ENCODE results near the gene MBD3L3. TPM values are rescaled to one million over a fixed set of nuclear protein-coding genes. Genes with fewer than 3 reads are reported as not detected.
"Not testable (repeated sequence)": the region's sequence is repeated elsewhere in the genome, so short reads cannot be mapped to it uniquely, and the experiment has no call there.

MBD3L3 gene
- total and polyA plus RNA-seq, 2 of the 4 experiments (the other 2 are of a cell fraction), result not detected

DNA sequence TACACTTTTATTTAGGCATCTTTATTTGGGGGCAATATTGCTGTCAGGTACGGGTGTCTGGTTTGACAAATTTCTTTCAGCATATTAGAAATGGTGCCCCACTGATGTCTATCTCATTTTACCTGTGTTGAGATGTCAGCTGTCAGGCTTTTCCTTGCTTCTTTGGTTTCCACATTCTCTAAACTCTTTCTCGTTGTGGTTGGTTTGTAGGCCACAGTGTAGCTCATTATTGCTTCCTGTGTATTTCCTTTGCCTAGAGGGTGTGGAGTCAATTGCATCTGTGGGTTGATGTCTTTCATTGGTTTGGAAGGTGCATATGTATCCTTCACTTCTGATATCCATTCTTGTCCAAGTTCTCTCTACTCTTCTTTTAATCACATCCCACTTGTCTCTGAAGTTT, 1.5 kb upstream of the MBD3L3 start:
- CTCF ChIA-PET; ATAC-seq (ENCODE audit: low read depth); H3K4me2 ChIP-seq (ENCODE audit: low read depth, low read length); H2BK5ac ChIP-seq (ENCODE audit: low read depth, low read length, poor library complexity, severe bottlenecking); H3K9me3 ChIP-seq (ENCODE audit: control insufficient read depth, insufficient read depth, low read length); H3K79me1 ChIP-seq (ENCODE audit: low read depth in 1 of 2, low read length in 2 of 2); H4K91ac ChIP-seq (ENCODE audit: insufficient read depth, low read depth, low read length); DNase-seq; BruUV-seq (replicated peaks); H2BK120ac ChIP-seq (ENCODE audit: low read depth, low read length); H4K5ac ChIP-seq (ENCODE audit: low read depth, low read length); H2BK20ac ChIP-seq (ENCODE audit: low read depth, low read length); H3K9me1 ChIP-seq (ENCODE audit: insufficient read depth, low read length); H3K14ac ChIP-seq (replicated peaks; ENCODE audit: low read depth, low read length); in situ Hi-C loops (cut with MboI; ENCODE audit: low sequenced_read_pairs); H3K36me3 ChIP-seq (ENCODE audit: control insufficient read depth, insufficient read depth, low read length); H3K4me1 ChIP-seq (ENCODE audit: control insufficient read depth, insufficient read depth, low read length); H3K4me3 ChIP-seq (ENCODE audit: insufficient read depth, low read depth, low read length); H2AFZ ChIP-seq (replicated peaks; ENCODE audit: low read length, poor library complexity); dilution Hi-C loops (cut with HindIII; ENCODE audit: low sequenced_read_pairs, unreplicated experiment); H3K23ac ChIP-seq (ENCODE audit: low read depth, low read length); H2BK15ac ChIP-seq (ENCODE audit: low read depth, low read length); H2AK9ac ChIP-seq (replicated peaks; ENCODE audit: low read depth, low read length, poor library complexity); H3K56ac ChIP-seq (ENCODE audit: extremely low read depth, insufficient read depth, low read length); H4K8ac ChIP-seq (ENCODE audit: low read depth in 2 of 2, low read length in 2 of 2); H3K9ac ChIP-seq (ENCODE audit: low read depth, low read length); H4K20me1 ChIP-seq (ENCODE audit: insufficient read depth, low read length); H3K4ac ChIP-seq (ENCODE audit: low read depth, low read length); H3K27ac ChIP-seq (ENCODE audit: insufficient read depth, low read length); H3K27me3 ChIP-seq (ENCODE audit: control insufficient read depth, insufficient read depth, low read length); H2AK5ac ChIP-seq (ENCODE audit: low read depth, low read length); H3K18ac ChIP-seq (ENCODE audit: low read depth, low read length); POLR2A ChIA-PET (ENCODE audit: unreplicated experiment): not testable (repeated sequence)
- intact Hi-C loops (cut with micrococcal nuclease), result loop anchor here (10.0 kb wide), 1 partner anchor 325 kb away; the partner anchor contains the start of genes GPR108 and TRIP10
- no CpG with 5 or more reads among the region's 2 CpGs for WGBS, 2 experiments (ENCODE audit: extremely low coverage in 2 of 2, insufficient read length in 1 of 2)

DNA sequence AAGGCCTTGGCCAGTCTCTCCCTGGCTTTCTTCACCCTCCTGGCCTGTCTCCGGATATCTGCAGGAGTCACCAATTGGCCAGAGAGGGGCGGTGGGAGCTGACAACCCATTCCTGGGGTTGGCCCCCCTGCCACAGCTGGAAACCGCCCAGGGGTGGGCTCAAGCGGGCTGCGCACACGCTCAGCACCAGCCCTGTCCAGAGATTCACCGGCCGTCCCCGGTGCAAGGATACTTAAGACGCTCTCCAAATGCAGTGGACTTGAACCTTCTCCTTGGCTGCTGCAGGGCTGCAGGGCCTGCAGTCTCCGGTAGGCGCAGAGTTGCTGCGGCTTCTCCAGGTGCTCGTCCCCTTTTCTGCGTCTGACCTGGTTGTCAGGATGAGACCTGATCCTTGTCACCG, 2.1 kb downstream of the MBD3L3 start:
- H4K5ac ChIP-seq (ENCODE audit: low read depth, low read length); intact Hi-C loops (cut with micrococcal nuclease); H2AK5ac ChIP-seq (ENCODE audit: low read depth, low read length); H4K20me1 ChIP-seq (ENCODE audit: insufficient read depth, low read length); CTCF ChIA-PET; H3K4ac ChIP-seq (ENCODE audit: low read depth, low read length); H3K27ac ChIP-seq (ENCODE audit: insufficient read depth, low read length); H3K4me3 ChIP-seq (ENCODE audit: insufficient read depth, low read depth, low read length); H4K8ac ChIP-seq (ENCODE audit: low read depth in 2 of 2, low read length in 2 of 2); H3K4me2 ChIP-seq (ENCODE audit: low read depth, low read length); dilution Hi-C loops (cut with HindIII; ENCODE audit: low sequenced_read_pairs, unreplicated experiment); H3K9me1 ChIP-seq (ENCODE audit: insufficient read depth, low read length); H3K9ac ChIP-seq (ENCODE audit: low read depth, low read length); H2BK120ac ChIP-seq (ENCODE audit: low read depth, low read length); ATAC-seq (ENCODE audit: low read depth); H3K36me3 ChIP-seq (ENCODE audit: control insufficient read depth, insufficient read depth, low read length); DNase-seq; H3K79me1 ChIP-seq (ENCODE audit: low read depth in 1 of 2, low read length in 2 of 2); H3K23ac ChIP-seq (ENCODE audit: low read depth, low read length); H3K18ac ChIP-seq (ENCODE audit: low read depth, low read length); H3K4me1 ChIP-seq (ENCODE audit: control insufficient read depth, insufficient read depth, low read length); H2BK5ac ChIP-seq (ENCODE audit: low read depth, low read length, poor library complexity, severe bottlenecking); H2BK20ac ChIP-seq (ENCODE audit: low read depth, low read length); H3K14ac ChIP-seq (replicated peaks; ENCODE audit: low read depth, low read length); H3K9me3 ChIP-seq (ENCODE audit: control insufficient read depth, insufficient read depth, low read length); H3K27me3 ChIP-seq (ENCODE audit: control insufficient read depth, insufficient read depth, low read length); H2BK15ac ChIP-seq (ENCODE audit: low read depth, low read length); BruUV-seq (replicated peaks); POLR2A ChIA-PET (ENCODE audit: unreplicated experiment); H3K56ac ChIP-seq (ENCODE audit: extremely low read depth, insufficient read depth, low read length); in situ Hi-C loops (cut with MboI; ENCODE audit: low sequenced_read_pairs); H4K91ac ChIP-seq (ENCODE audit: insufficient read depth, low read depth, low read length); H2AFZ ChIP-seq (replicated peaks; ENCODE audit: low read length, poor library complexity); H2AK9ac ChIP-seq (replicated peaks; ENCODE audit: low read depth, low read length, poor library complexity): not testable (repeated sequence)
- WGBS, 2 experiments (ENCODE audit: extremely low coverage in 2 of 2, insufficient read length in 1 of 2), result no CpG with 5 or more reads among the region's 16 CpGs

Measured in IMR-90 (cell line).